ENCODE data around the gene MET.
A peak's percentile ranks its signal among the peaks of the same experiment; 100 is the strongest.

Gene MET

GRCh38 chr7:116671681-116672595 is at the start of gene MET:
TSS of gene MET (plus strand) at chr7:116672196. CDS start at chr7:116699085, 26,889 bp downstream.
- peaks cover 0 to 5% (median 0%) of the 10 kb centered on the region in 10 experiments; a peak in 5 of 20 replicates for H3K4me1 ChIP-seq
- H4K20me1 ChIP-seq: no peaks in the 10 kb centered on the region
- peaks cover 11 to 16% (median 13%) of the 10 kb centered on the region in 11 experiments; a peak in 20 of 22 replicates for H3K9me3 ChIP-seq (replicated peaks in 1 of 11)
- no peak within 1 kb of the TSS for H3K4me2 ChIP-seq
- no peak within 1 kb of the TSS for H3K27ac ChIP-seq
- no peak within 1 kb of the TSS for H3K4me3 ChIP-seq
- no peaks in the 10 kb centered on the region for H3K36me3 ChIP-seq
- TF ChIP-seq Cebpa-rat (IDR thresholded peaks at IDR 0.05): no peak
- H3K27me3 ChIP-seq: no peaks in the 10 kb centered on the region
- no peak within 1 kb of the TSS for H3K9ac ChIP-seq

DNA sequence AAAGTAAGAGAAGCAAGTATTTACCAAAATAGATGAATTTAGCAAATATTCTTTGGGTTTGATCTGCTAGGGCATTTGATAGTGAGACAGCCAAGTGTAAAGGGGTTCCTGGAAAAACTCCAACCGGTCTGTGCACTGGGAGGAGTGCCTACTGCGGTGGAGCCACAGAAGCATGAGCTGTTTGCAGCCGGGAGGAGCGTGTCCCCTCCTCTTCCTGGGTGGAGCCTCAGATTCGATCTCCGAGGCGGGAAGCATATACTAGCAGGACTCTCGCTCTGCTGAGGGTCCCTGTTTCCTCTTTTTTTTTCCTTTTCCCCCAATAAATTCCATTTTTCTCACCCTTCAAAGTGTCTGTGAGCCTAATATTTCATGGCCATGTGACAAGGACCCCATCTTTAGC is 45.1 kb upstream of the MET start:
- H3K36me3 ChIP-seq: no peaks in the 10 kb centered on the region
- H3K4me2 ChIP-seq: no peak overlapping the region
- no peak for TF ChIP-seq Cebpa-rat (IDR thresholded peaks at IDR 0.05)
- no peaks in the 10 kb centered on the region for H3K4me1 ChIP-seq
- H3K27ac ChIP-seq: no peak overlapping the region
- no peaks in the 10 kb centered on the region for H3K9me3 ChIP-seq (replicated peaks in 1 of 11)
- H3K9ac ChIP-seq: no peak overlapping the region
- no peak overlapping the region for H3K4me3 ChIP-seq
- no peaks in the 10 kb centered on the region for H4K20me1 ChIP-seq
- no peaks in the 10 kb centered on the region for H3K27me3 ChIP-seq

DNA sequence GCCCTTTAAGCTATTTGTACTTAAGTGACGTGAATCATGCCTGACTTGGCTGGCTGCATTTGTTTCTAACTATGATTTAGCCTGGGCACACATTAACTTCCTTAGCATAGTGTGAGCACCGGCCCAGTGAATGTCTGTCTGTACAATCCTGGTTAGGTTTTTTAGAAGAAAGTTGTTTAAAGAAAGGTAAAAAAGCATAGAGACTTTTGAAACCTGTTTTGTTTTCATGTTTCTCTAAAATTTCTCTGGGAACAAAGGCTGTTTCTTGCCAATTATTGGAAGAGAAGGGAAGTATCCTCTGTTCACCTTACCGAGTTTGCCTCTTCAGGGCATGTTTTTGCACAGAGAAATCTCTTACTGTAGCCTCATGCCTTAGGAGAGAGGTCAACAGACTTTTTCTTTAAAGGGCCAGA is 42.9 kb upstream of the MET start:
- H3K9me3 ChIP-seq (replicated peaks in 1 of 11): no peaks in the 10 kb centered on the region
- no peaks in the 10 kb centered on the region for H3K36me3 ChIP-seq
- no peak overlapping the region for H3K9ac ChIP-seq
- H4K20me1 ChIP-seq: no peaks in the 10 kb centered on the region
- H3K4me2 ChIP-seq: no peak overlapping the region
- no peak for TF ChIP-seq Cebpa-rat (IDR thresholded peaks at IDR 0.05)
- no peaks in the 10 kb centered on the region for H3K27me3 ChIP-seq
- no peak overlapping the region for H3K27ac ChIP-seq
- H3K4me1 ChIP-seq: peaks cover 0 to 18% (median 0%) of the 10 kb centered on the region in 10 experiments; a peak in 5 of 20 replicates
- H3K4me3 ChIP-seq: no peak overlapping the region

DNA sequence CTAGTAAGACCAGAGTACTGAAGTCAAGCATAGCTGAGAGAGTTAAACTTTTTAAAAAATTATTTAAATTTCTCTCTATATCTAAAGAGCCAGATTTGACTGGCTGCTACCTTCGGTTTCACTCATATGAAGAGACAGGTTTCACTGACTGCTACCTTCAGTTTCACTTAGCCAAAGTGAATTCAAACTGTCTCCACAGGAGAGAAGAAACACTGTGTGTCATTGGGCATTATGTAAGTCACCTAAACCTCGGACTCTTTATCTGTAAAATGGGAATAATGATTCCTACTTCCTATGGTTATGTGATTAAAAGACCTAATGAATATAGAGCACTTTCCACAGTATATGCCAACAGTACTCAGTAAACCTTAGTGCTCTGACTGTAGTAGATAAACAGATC is 41.6 kb upstream of the MET start:
- Histone ChIP-seq H3K36me3 (no peaks in the 10 kb centered on the region), H3K27ac (no peak overlapping the region), H3K9me3 (replicated peaks in 1 of 11) (no peaks in the 10 kb centered on the region), H3K27me3 (no peaks in the 10 kb centered on the region), H3K4me2 (no peak overlapping the region), H3K4me3 (no peak overlapping the region), H3K4me1 (peaks cover 0 to 18% (median 0%) of the 10 kb centered on the region in 10 experiments; a peak in 5 of 20 replicates), H4K20me1 (no peaks in the 10 kb centered on the region), H3K9ac (no peak overlapping the region)
- no peak for TF ChIP-seq Cebpa-rat (IDR thresholded peaks at IDR 0.05)

GRCh38 chr7:116630932-116631671 is 40.9 kb upstream of the MET start:
- Histone ChIP-seq H3K9me3 (replicated peaks in 1 of 11) (no peaks in the 10 kb centered on the region), H3K27me3 (no peaks in the 10 kb centered on the region), H3K36me3 (no peaks in the 10 kb centered on the region), H4K20me1 (no peaks in the 10 kb centered on the region), H3K9ac (no peak overlapping the region), H3K27ac (no peak overlapping the region), H3K4me1 (peaks cover 0 to 18% (median 0%) of the 10 kb centered on the region in 10 experiments; a peak in 5 of 20 replicates), H3K4me2 (no peak overlapping the region), H3K4me3 (no peak overlapping the region)
- no peak for TF ChIP-seq Cebpa-rat (IDR thresholded peaks at IDR 0.05)

GRCh38 chr7:116631676-116632075 is 40.3 kb upstream of the MET start:
- H3K4me1 ChIP-seq: peaks cover 0 to 18% (median 0%) of the 10 kb centered on the region in 10 experiments; a peak in 5 of 20 replicates

GRCh38 chr7:116632384-116632783 is 39.6 kb upstream of the MET start:
- Histone ChIP-seq H3K27me3 (no peaks in the 10 kb centered on the region), H3K9ac (no peak overlapping the region), H4K20me1 (no peaks in the 10 kb centered on the region), H3K4me2 (no peak overlapping the region; a peak in 2 of 22 replicates), H3K4me3 (no peak overlapping the region), H3K27ac (peak overlapping the region in 2 of 11 experiments; percentile 62 to 63; a peak in 3 of 22 replicates), H3K4me1 (peaks cover 0 to 18% (median 0%) of the 10 kb centered on the region in 10 experiments; a peak in 5 of 20 replicates), H3K9me3 (replicated peaks in 1 of 11) (no peaks in the 10 kb centered on the region), H3K36me3 (no peaks in the 10 kb centered on the region)
- no peak for TF ChIP-seq Cebpa-rat (IDR thresholded peaks at IDR 0.05)

More at GRCh38 chr7:116631676-116632075, 40.3 kb upstream of the MET start:
- H3K9ac ChIP-seq: no peak overlapping the region
- H3K4me2 ChIP-seq: no peak overlapping the region
- H3K27me3 ChIP-seq: no peaks in the 10 kb centered on the region
- H3K36me3 ChIP-seq: no peaks in the 10 kb centered on the region
- H3K27ac ChIP-seq: peak overlapping the region in 1 of 11 experiments; percentile 23; a peak in 1 of 22 replicates
- H3K9me3 ChIP-seq (replicated peaks in 1 of 11): no peaks in the 10 kb centered on the region
- no peak for TF ChIP-seq Cebpa-rat (IDR thresholded peaks at IDR 0.05)
- no peaks in the 10 kb centered on the region for H4K20me1 ChIP-seq
- no peak overlapping the region for H3K4me3 ChIP-seq

DNA sequence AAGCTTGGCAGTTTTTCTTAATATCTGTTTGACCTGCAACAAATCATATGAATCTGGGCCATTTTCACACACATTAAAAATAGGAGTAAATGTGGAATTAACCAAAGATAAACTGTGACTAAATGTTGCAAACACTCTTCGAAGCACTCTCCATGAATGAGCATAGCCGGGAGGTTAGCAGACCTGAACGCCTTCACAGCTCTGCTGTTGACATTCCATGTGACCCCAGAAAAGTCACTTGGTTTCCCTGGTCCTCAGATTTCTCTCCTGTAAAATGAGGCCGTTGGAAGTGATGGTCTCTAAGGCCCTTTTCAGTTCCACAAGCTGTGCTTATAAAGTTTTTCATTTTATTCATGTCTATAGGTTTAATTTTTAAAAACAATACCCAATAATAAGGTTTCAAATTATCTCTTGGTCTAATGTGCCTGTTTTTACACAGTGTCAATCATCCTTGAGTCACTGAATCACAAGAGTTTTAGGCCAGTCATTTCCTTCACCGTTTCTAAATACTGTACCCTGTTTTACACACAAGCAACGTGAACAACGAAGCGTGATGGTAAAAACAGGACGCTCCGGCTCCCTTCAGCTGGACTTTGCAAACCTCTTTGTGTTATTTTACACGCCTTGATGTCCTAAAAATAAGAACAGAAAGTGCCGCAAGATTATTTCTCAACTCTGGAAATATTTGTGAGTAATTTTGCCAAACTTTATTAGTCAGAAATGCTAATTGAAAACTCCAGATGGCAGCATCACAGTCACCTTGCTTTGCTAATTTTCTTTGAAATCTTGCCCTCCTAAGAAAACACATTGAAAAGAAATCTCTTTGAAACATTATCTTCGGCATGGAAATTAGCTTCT is 38.6 kb upstream of the MET start:
- Histone ChIP-seq H3K9ac (peak overlapping the region in 1 of 11 experiments; percentile 46; a peak in 1 of 22 replicates), H3K9me3 (replicated peaks in 1 of 11) (peaks cover 1 to 3% (median 3%) of the 10 kb centered on the region in 11 experiments), H3K4me3 (no peak overlapping the region), H4K20me1 (no peaks in the 10 kb centered on the region), H3K27me3 (no peaks in the 10 kb centered on the region), H3K4me2 (peak overlapping the region in 3 of 11 experiments; percentile 17 to 29 (median 25); a peak in 4 of 22 replicates), H3K36me3 (no peaks in the 10 kb centered on the region), H3K27ac (peak overlapping the region in 3 of 11 experiments; percentile 28 to 63 (median 62); a peak in 7 of 22 replicates), H3K4me1 (peaks cover 0 to 18% (median 0%) of the 10 kb centered on the region in 10 experiments; a peak in 5 of 20 replicates)
- TF ChIP-seq Cebpa-rat (IDR thresholded peaks at IDR 0.05): no peak
